Measurements from ENCODE around the gene RGL2. TPM values are rescaled to one million over a fixed set of nuclear protein-coding genes. Genes with fewer than 3 reads are reported as not detected.

Gene RGL2
- polyA plus RNA-seq, 6 donors from 2014 or later, result 15.5 to 39.0 (median 17.2) TPM

GRCh38 chr6:33314515-33314942 is 15.8 kb upstream of the RGL2 start:
- ATAC-seq (ENCODE audit: low read depth in 2 of 2), result peak; percentile 46 to 55

DNA sequence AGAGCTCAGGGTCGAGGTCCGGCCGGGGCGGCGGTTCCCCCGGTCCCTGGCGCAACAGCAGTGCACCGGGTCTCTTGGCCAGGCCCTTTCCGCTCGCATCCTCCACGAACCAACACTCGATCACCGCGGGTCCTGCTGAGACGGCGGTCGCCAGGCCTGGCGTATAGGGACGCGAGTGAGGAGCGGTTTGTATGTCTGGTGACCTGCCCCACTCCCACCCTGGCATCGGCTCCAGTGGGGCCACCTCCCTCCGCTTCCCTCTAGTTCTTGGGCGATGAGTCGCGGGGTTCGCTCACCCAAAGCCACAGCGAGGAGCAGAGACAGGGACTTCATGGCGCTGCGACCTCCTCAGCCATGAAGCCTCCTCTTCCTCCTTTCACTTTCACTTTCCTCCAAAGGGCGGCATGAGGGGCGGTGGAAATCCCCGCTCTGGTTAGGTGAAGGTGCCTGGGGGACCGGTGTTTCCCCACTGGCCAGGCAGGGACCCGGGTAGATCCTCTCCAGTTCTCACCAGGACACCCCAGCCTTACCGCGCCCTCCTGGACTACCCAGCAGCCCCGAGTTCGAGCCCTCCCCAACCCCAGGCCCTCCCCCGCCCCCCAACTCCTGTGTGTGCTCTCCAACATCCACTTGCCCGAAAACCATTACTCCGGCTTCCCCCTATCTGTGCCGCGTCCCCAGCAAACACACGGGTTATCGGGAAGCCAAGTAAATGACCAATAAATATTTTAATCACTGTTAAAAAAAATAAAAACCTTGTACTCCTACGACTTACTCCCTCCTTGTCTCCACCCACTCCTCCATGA is 15.2 kb upstream of the RGL2 start, which contains the start of gene TAPBP:
Gene TAPBP (minus strand): TSS at position 370 of the 806 bp plus-strand sequence. CDS start 37 bp downstream, at position 333.
- DNase-seq (peak; percentile 95), ATAC-seq (ENCODE audit: low read depth in 2 of 2) (peak; percentile 63 to 65)
- Mint-ChIP-seq H3K36me3 (peaks cover 5 to 20% of the 10 kb centered on the region in 2 donors), H3K9me3 (no peaks in the 10 kb centered on the region), H3K4me3 (peak within 1 kb of the TSS; percentile 94 to 100 (median 99)), H3K4me1 (peaks cover 54 to 78% (median 71%) of the 10 kb centered on the region in 3 donors), H3K27me3 (no peaks in the 10 kb centered on the region), H3K27ac (peak within 1 kb of the TSS; percentile 99 to 100 (median 100))

More at GRCh38 chr6:33314515-33314942, 15.8 kb upstream of the RGL2 start:
- no peaks in the 10 kb centered on the region for H3K27me3 Mint-ChIP-seq
- peaks cover 59 to 80% (median 77%) of the 10 kb centered on the region in 3 donors for H3K4me1 Mint-ChIP-seq
- peak overlapping the region; percentile 99 to 100 (median 100) for H3K27ac Mint-ChIP-seq
- no peaks in the 10 kb centered on the region for H3K9me3 Mint-ChIP-seq
- H3K36me3 Mint-ChIP-seq, result peaks cover 8 to 26% of the 10 kb centered on the region in 2 donors
- peak; percentile 76 for DNase-seq
- peak overlapping the region; percentile 94 to 100 (median 99) for H3K4me3 Mint-ChIP-seq

DNA sequence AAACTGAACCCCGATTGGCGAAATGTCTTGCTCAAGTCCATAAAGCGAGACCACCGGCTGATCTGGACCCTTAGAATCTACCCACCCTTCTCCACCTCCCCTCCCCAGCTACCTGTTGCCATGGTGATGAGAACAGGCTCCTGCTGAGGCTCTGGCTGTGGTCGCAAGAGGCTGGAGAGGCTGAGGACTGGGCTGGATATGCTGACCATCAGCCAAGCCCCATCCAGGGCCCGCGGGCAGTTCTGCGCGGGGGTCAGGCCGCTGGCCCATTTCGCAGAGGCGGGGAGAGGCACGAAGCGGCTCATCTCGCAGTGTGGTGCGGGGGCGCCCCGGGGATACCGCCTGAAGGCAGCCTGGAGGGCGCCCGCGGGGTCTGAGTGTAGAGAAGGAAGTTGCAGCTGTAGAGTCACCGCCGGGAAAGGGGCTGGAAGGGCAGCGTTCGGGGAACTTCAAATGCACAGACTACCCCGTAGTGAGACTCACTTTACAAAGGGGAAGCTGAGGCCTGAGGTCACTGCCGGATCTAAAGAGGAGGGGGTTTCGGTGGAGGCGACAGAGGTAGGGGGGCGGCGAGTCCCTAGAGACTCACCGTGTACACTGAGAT is 14.5 kb upstream of the RGL2 start:
- DNase-seq (peak; percentile 65), ATAC-seq (ENCODE audit: low read depth in 2 of 2) (peak; percentile 10 to 14)
- Mint-ChIP-seq H3K36me3 (peaks cover 10 to 13% of the 10 kb centered on the region in 2 donors), H3K4me3 (peak overlapping the region; percentile 94 to 100 (median 99)), H3K9me3 (no peaks in the 10 kb centered on the region), H3K27me3 (no peaks in the 10 kb centered on the region), H3K4me1 (peaks cover 53 to 78% (median 69%) of the 10 kb centered on the region in 3 donors), H3K27ac (peak overlapping the region; percentile 99 to 100 (median 100))

GRCh38 chr6:33312361-33313104 is 13.8 kb upstream of the RGL2 start:
- no peaks in the 10 kb centered on the region for H3K9me3 Mint-ChIP-seq
- peak overlapping the region; percentile 99 to 100 (median 100) for H3K27ac Mint-ChIP-seq
- H3K27me3 Mint-ChIP-seq, result no peaks in the 10 kb centered on the region
- ATAC-seq (ENCODE audit: low read depth in 2 of 2), result peak; percentile 33 to 40
- DNase-seq, result peak; percentile 80
- H3K4me1 Mint-ChIP-seq, result peaks cover 54 to 79% (median 66%) of the 10 kb centered on the region in 3 donors
- H3K4me3 Mint-ChIP-seq, result peak overlapping the region; percentile 94 to 100 (median 99)
- peaks cover 10 to 13% of the 10 kb centered on the region in 2 donors for H3K36me3 Mint-ChIP-seq

GRCh38 chr6:33306356-33306755 is 7.6 kb upstream of the RGL2 start:
- H3K27ac Mint-ChIP-seq, result peak overlapping the region in 4 of 6 donors; percentile 50 to 89 (median 80)
- H3K9me3 Mint-ChIP-seq, result no peaks in the 10 kb centered on the region
- H3K36me3 Mint-ChIP-seq, result peaks cover 5 to 15% of the 10 kb centered on the region in 2 donors
- peak overlapping the region in 6 of 8 donors; percentile 0 to 59 (median 29) for H3K4me3 Mint-ChIP-seq
- ATAC-seq (ENCODE audit: low read depth in 2 of 2), result no peak
- H3K4me1 Mint-ChIP-seq, result peaks cover 35 to 67% (median 42%) of the 10 kb centered on the region in 3 donors
- no peaks in the 10 kb centered on the region for H3K27me3 Mint-ChIP-seq
- DNase-seq, result no peak

DNA sequence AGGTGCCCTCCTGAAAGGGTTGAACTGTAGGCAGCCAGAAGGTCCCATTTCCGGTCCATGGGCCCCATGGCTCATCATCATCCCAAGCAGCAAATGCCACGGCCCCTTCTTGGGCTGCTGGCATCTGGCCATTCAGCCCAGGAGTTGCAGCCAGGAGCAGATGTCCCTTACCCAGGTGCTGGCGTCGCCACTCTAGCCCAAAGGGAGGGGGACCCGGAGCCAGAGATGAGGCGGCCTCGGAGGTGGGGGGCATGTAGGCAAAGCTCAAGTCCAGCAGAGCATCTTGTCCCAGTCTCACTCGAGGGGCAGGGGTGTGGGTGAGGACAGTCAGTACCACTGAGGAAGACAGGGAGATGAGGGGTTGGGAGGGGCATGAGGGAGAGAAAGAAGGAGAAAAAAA is 6.3 kb upstream of the RGL2 start:
- H3K4me3 Mint-ChIP-seq, result peak overlapping the region in 1 of 8 donors; percentile 59
- DNase-seq, result no peak
- H3K9me3 Mint-ChIP-seq, result no peaks in the 10 kb centered on the region
- H3K36me3 Mint-ChIP-seq, result peaks cover 5 to 15% of the 10 kb centered on the region in 2 donors
- peak overlapping the region in 4 of 6 donors; percentile 24 to 92 (median 77) for H3K27ac Mint-ChIP-seq
- peaks cover 40 to 64% (median 48%) of the 10 kb centered on the region in 3 donors for H3K4me1 Mint-ChIP-seq
- H3K27me3 Mint-ChIP-seq, result no peaks in the 10 kb centered on the region
- no peak for ATAC-seq (ENCODE audit: low read depth in 2 of 2)

DNA sequence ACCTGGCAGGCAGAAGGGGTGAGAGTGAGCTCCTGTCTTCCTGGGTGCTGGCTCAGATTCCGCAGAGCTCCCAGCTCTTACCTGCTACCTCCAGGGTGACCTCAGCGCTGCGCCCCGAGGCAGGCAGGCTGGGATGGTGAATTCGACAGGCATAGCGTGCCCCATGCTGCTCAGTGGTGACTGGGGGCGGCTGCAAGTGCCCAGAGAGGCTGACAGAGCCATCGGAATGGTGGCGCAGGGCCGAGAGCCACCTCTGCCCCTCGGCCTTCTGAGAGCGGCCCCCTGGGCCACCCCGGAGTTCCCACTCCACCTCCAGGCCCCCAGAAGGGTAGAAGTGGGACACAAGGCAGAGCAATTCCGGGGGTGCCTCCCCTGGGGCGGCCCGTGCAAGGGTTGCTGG is 5.5 kb upstream of the RGL2 start:
- H3K4me3 Mint-ChIP-seq, result no peak overlapping the region
- peak overlapping the region in 1 of 6 donors; percentile 73 for H3K27ac Mint-ChIP-seq
- DNase-seq (no peak), ATAC-seq (ENCODE audit: low read depth in 2 of 2) (no peak)
- peaks cover 48 to 70% (median 56%) of the 10 kb centered on the region in 3 donors for H3K4me1 Mint-ChIP-seq
- no peaks in the 10 kb centered on the region for H3K27me3 Mint-ChIP-seq
- H3K36me3 Mint-ChIP-seq, result peaks cover 5 to 15% of the 10 kb centered on the region in 2 donors
- H3K9me3 Mint-ChIP-seq, result peaks cover 0 to 3% (median 0%) of the 10 kb centered on the region in 7 donors

GRCh38 chr6:33301877-33302276 is 3.1 kb upstream of the RGL2 start:
- H3K4me3 Mint-ChIP-seq, result peak overlapping the region in 2 of 8 donors; percentile 42 to 98
- H3K36me3 Mint-ChIP-seq, result peaks cover 0 to 21% of the 10 kb centered on the region in 2 donors
- peaks cover 0 to 3% (median 0%) of the 10 kb centered on the region in 7 donors for H3K9me3 Mint-ChIP-seq
- no peak for ATAC-seq (ENCODE audit: low read depth in 2 of 2)
- H3K4me1 Mint-ChIP-seq, result peaks cover 54 to 66% (median 62%) of the 10 kb centered on the region in 3 donors
- DNase-seq, result no peak
- H3K27ac Mint-ChIP-seq, result peak overlapping the region in 4 of 6 donors; percentile 67 to 100 (median 96)
- H3K27me3 Mint-ChIP-seq, result no peaks in the 10 kb centered on the region

GRCh38 chr6:33299237-33299944 is 649 bp upstream of the RGL2 start:
- H3K4me1 Mint-ChIP-seq, result peaks cover 37 to 55% (median 52%) of the 10 kb centered on the region in 3 donors
- peak; percentile 91 for DNase-seq
- H3K9me3 Mint-ChIP-seq, result peaks cover 0 to 3% (median 0%) of the 10 kb centered on the region in 7 donors
- ATAC-seq (ENCODE audit: low read depth in 2 of 2), result peak; percentile 83
- peak overlapping the region; percentile 95 to 100 (median 99) for H3K4me3 Mint-ChIP-seq
- H3K36me3 Mint-ChIP-seq, result peaks cover 0 to 21% of the 10 kb centered on the region in 2 donors
- H3K27ac Mint-ChIP-seq, result peak overlapping the region; percentile 99 to 100 (median 99)
- H3K27me3 Mint-ChIP-seq, result no peaks in the 10 kb centered on the region

- peak overlapping the region; percentile 99 to 100 (median 100) for H3K27ac Mint-ChIP-seq
- no peaks in the 10 kb centered on the region for H3K27me3 Mint-ChIP-seq
- H3K4me3 Mint-ChIP-seq, result peak overlapping the region; percentile 95 to 100 (median 99)
- peaks cover 0 to 3% (median 0%) of the 10 kb centered on the region in 7 donors for H3K9me3 Mint-ChIP-seq
- peak; percentile 64 for DNase-seq
- H3K36me3 Mint-ChIP-seq, result peaks cover 0 to 14% of the 10 kb centered on the region in 2 donors
- H3K4me1 Mint-ChIP-seq, result peaks cover 32 to 58% (median 50%) of the 10 kb centered on the region in 3 donors
- ATAC-seq (ENCODE audit: low read depth in 2 of 2), result peak; percentile 19 to 27
These were observed 578 bp downstream of the RGL2 start for GRCh38 chr6:33297956-33298772.

- peak overlapping the region; percentile 95 to 100 (median 99) for H3K4me3 Mint-ChIP-seq
- peaks cover 0 to 14% of the 10 kb centered on the region in 2 donors for H3K36me3 Mint-ChIP-seq
- H3K4me1 Mint-ChIP-seq, result peaks cover 32 to 61% (median 50%) of the 10 kb centered on the region in 3 donors
- H3K27me3 Mint-ChIP-seq, result no peaks in the 10 kb centered on the region
- ATAC-seq (ENCODE audit: low read depth in 2 of 2), result no peak
- no peak for DNase-seq
- H3K27ac Mint-ChIP-seq, result peak overlapping the region in 5 of 6 donors; percentile 86 to 99 (median 94)
- H3K9me3 Mint-ChIP-seq, result peaks cover 0 to 3% (median 0%) of the 10 kb centered on the region in 7 donors
These were observed 1.3 kb downstream of the RGL2 start for GRCh38 chr6:33297406-33297955.

Data from naive B cell (primary cell).